Osteocyte (in vitro differentiated cells): ENCODE results near the gene FAM83B. TPM values are rescaled to one million over a fixed set of nuclear protein-coding genes. Genes with fewer than 3 reads are reported as not detected.
"Not testable (repeated sequence)": the region's sequence is repeated elsewhere in the genome, so short reads cannot be mapped to it uniquely, and the experiment has no call there.

Experiments used
- DNase-seq: peaks from one replicate; pipeline ENCODE4 v3.0.0; 2021; ENCODE audit warnings: mixed read lengths; ENCODE audit not compliant: unreplicated experiment; ENCODE audit errors: extremely low spot score
- H3K27ac Mint-ChIP-seq: one replicate; pipeline ENCODE4 v1.8.0; 2021; ENCODE audit warnings: mild to moderate bottlenecking, mixed read lengths; ENCODE audit not compliant: unreplicated experiment
- H3K27me3 Mint-ChIP-seq: one replicate; pipeline ENCODE4 v1.8.0; 2021; ENCODE audit warnings: mixed read lengths; ENCODE audit not compliant: unreplicated experiment
- H3K36me3 Mint-ChIP-seq: one replicate; pipeline ENCODE4 v1.8.0; 2021; ENCODE audit warnings: mixed read lengths; ENCODE audit not compliant: unreplicated experiment
- H3K4me1 Mint-ChIP-seq: one replicate; pipeline ENCODE4 v1.8.0; 2021; ENCODE audit warnings: mixed read lengths; ENCODE audit not compliant: unreplicated experiment
- H3K4me3 Mint-ChIP-seq: one replicate; pipeline ENCODE4 v1.8.0; 2021; ENCODE audit warnings: mild to moderate bottlenecking, moderate library complexity, mixed read lengths; ENCODE audit not compliant: unreplicated experiment
- H3K9me3 Mint-ChIP-seq: one replicate; pipeline ENCODE4 v1.8.0; 2021; ENCODE audit warnings: mixed read lengths; ENCODE audit not compliant: unreplicated experiment
- CTCF ChIP-seq: fragments of 200-600 bp; sonication (generic); IDR thresholded peaks from 2 replicates; pipeline ENCODE4 v1.5.0; 2021; ENCODE audit warnings: antibody characterized with exemption, mild to moderate bottlenecking, moderate library complexity
- total RNA-seq: library from RNA; stranded (reverse); gene quantifications from 2 replicates; pipeline ENCODE4 v1.2.1, GENCODE V29; 2021

FAM83B gene
- total RNA-seq, 1 donor from 2014 or later, result 0.64 TPM

GRCh38 chr6:54817834-54818233, 28.7 kb upstream of the FAM83B start:
- Mint-ChIP-seq H3K36me3 (peaks cover 4% of the 10 kb centered on the region), H3K27ac (no peak overlapping the region), H3K9me3 (peaks cover 7% of the 10 kb centered on the region), H3K27me3 (peaks cover 15% of the 10 kb centered on the region), H3K4me3 (no peak overlapping the region), H3K4me1 (no peaks in the 10 kb centered on the region)
- DNase-seq, result no peak
- TF ChIP-seq CTCF, result no peak

- DNase-seq, H3K27ac Mint-ChIP-seq, H3K36me3 Mint-ChIP-seq, H3K4me1 Mint-ChIP-seq, H3K4me3 Mint-ChIP-seq, H3K9me3 Mint-ChIP-seq: not testable (repeated sequence)
- H3K27me3 Mint-ChIP-seq, result peaks cover 39% of the 10 kb centered on the region
These were observed 22.3 kb upstream of the FAM83B start for GRCh38 chr6:54824225-54824624.

DNA sequence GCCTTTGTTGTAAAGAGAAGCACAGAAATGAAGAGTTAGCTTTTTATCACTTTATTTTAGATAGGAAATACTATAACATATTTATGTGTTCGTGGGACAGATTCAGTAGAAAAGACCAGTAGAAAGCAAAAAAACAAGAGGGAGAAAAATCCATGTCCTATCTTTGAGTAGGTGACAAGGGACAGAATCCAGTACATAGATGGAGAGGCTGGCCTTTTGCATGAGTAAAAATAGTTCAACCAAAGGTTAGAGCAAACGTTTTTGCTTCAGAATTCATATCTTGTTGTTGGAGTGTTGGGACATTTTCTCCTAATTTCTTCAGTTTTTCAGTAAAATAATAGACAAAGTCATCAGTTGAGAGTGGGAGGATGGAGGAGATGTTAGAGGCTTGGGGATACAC, 19.6 kb upstream of the FAM83B start:
- Mint-ChIP-seq H3K36me3 (no peaks in the 10 kb centered on the region), H3K9me3 (no peaks in the 10 kb centered on the region), H3K27ac (no peak overlapping the region), H3K4me1 (no peaks in the 10 kb centered on the region), H3K4me3 (no peak overlapping the region), H3K27me3 (peaks cover 26% of the 10 kb centered on the region)
- no peak for DNase-seq
- no peak for TF ChIP-seq CTCF

DNA sequence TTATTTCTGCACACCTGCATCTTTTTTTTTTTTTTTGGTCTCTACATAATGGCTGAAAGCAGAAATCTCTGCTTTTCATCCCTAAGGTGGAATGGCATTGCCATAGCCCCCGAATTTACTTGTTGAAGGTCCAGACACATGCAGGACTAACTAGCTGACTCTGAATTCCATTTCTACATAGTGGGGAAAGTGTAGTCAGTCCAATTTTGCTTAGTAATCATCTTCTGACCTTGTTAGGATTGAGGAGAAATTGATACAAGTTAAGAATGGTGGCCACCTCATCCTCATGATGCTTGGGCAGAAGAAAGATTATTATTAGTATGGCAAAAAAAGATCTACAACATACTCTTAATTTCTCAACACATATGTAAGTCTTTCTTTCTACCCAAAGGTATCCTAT, 16.4 kb upstream of the FAM83B start:
- H3K27ac Mint-ChIP-seq, result no peak overlapping the region
- no peaks in the 10 kb centered on the region for H3K9me3 Mint-ChIP-seq
- TF ChIP-seq CTCF, result no peak
- no peaks in the 10 kb centered on the region for H3K4me1 Mint-ChIP-seq
- H3K36me3 Mint-ChIP-seq, result no peaks in the 10 kb centered on the region
- DNase-seq, result no peak
- H3K4me3 Mint-ChIP-seq, result no peak overlapping the region
- H3K27me3 Mint-ChIP-seq, result peaks cover 29% of the 10 kb centered on the region

GRCh38 chr6:54835176-54835575, 11.4 kb upstream of the FAM83B start:
- peaks cover 7% of the 10 kb centered on the region for H3K27me3 Mint-ChIP-seq
- H3K4me3 Mint-ChIP-seq, result no peak overlapping the region
- no peak for TF ChIP-seq CTCF
- no peaks in the 10 kb centered on the region for H3K4me1 Mint-ChIP-seq
- H3K27ac Mint-ChIP-seq, result no peak overlapping the region
- no peak for DNase-seq
- H3K9me3 Mint-ChIP-seq, result no peaks in the 10 kb centered on the region
- no peaks in the 10 kb centered on the region for H3K36me3 Mint-ChIP-seq
